Right lobe of liver (tissue), 6 donors: ENCODE results near the gene ZDHHC5. TPM values are rescaled to one million over a fixed set of nuclear protein-coding genes. Genes with fewer than 3 reads are reported as not detected.
A peak's percentile ranks its signal among the peaks of the same experiment; 100 is the strongest.
"Not testable (repeated sequence)": the region's sequence is repeated elsewhere in the genome, so short reads cannot be mapped to it uniquely, and the experiment has no call there.

Experiments
- ATAC-seq, 4 donors: fragments of 200-7000 bp; cut with Tn5 transposase; one replicate each; pipeline ENCODE4 v1.9.1; 2020; ENCODE audit warnings: mild to moderate bottlenecking in 4 of 4, moderate library complexity in 4 of 4
- DNase-seq, 3 donors: peaks; one replicate each; pipeline ENCODE4 v3.0.0-alpha.2; 2020
- H3K27ac ChIP-seq, 3 donors: fragments of 200-600 bp; one replicate each; pipeline ENCODE4 v1.8.0; 2022
- H3K27me3 ChIP-seq, 2 donors: fragments of 200-600 bp; one replicate each; pipeline ENCODE4 v1.8.0; 2022
- H3K36me3 ChIP-seq, 4 donors: fragments of 200-600 bp; sonication (generic) in 1 of 4; one replicate each; pipeline versions ENCODE4 v1.5.1 to v1.8.0; 2017 to 2022; ENCODE audit warnings: control low read depth in 1 of 4
- H3K4me1 ChIP-seq, 4 donors: fragments of 200-600 bp; sonication (generic) in 1 of 4; one replicate each; pipeline versions ENCODE4 v1.5.1 to v1.8.0; 2017 to 2022; ENCODE audit warnings: control low read depth in 1 of 4
- H3K4me3 ChIP-seq, 3 donors: fragments of 200-600 bp; one replicate each; pipeline ENCODE4 v1.8.0; 2022
- H3K9me3 ChIP-seq, 4 donors: fragments of 200-600 bp; sonication (generic) in 1 of 4; one replicate each; pipeline versions ENCODE4 v1.5.1 to v1.8.0; 2017 to 2022; ENCODE audit warnings: control low read depth in 1 of 4
- POLR2A ChIP-seq: fragments of 450-650 bp; IDR thresholded peaks from one replicate; pipeline ENCODE4 v1.6.1; 2017; ENCODE audit warnings: antibody characterized with exemption, mild to moderate bottlenecking
- WGBS: methylation state at CpG from one replicate; pipeline ENCODE4 v1.1.6; 2018; ENCODE audit warnings: low coverage, low lambda C conversion rate; ENCODE audit not compliant: insufficient coverage; ENCODE audit errors: missing lambda C conversion rate; 5-methylcytosine and 5-hydroxymethylcytosine counted together
- intact Hi-C, 2 donors: fragments of 100-400 bp; cut with DNase I; formaldehyde crosslinking; loops; one replicate each; pipeline versions ENCODE4 v1.11.2 to v1.14.1; 2022
- total RNA-seq, 6 experiments: library from RNA; depleted of rRNA in 2 of 6; stranded (reverse); fragments of >200 nt in 2 of 6; fragmentation: NEBNext Ultra II Directional in 3 of 6; extraction: Animal tissue kit (Norgen Biotek cat#: 25700) in 3 of 6; gene quantifications; one replicate each; pipeline versions ENCODE4 v1.1.0 to v1.2.4, GENCODE V29; 2016 to 2023
- TF ChIP-seq, protein P1 (sequence below), 4 donors: fragments of 200-600 bp in 3 of 4; fragments of 450-650 bp in 1 of 4; IDR thresholded peaks; one replicate each; pipeline versions ENCODE4 v1.5.1 to v1.8.0; 2016 to 2022; ENCODE audit warnings: antibody characterized with exemption in 4 of 4, mild to moderate bottlenecking in 2 of 4
- donor health status: DM: no; HTN: yes; CAD: no.
- donor health status: DM: no; HTN: no; CAD: no.
- donor health status: DM: no; HTN: no; CAD: no.
- donor health status: DM: no; HTN: yes; CAD: no.
- donor health status: DM: no; HTN: yes; CAD: no.

ZDHHC5 gene
- total RNA-seq, 6 experiments from 2014 or later, result 27.0 to 35.7 (median 33.6) TPM

GRCh38 chr11:57649826-57650738, 17.8 kb upstream of the ZDHHC5 start, which contains the start of gene YPEL4:
Gene YPEL4, minus strand, starts transcription at chr11:57649912. Its CDS starts 2,805 bp downstream, at chr11:57647107.
- peak; percentile 38 to 66 (median 45) for ATAC-seq
- DNase-seq, result peak in 1 of 3 donors; percentile 50
- H3K9me3 ChIP-seq, result no peaks in the 10 kb centered on the region
- TF ChIP-seq POLR2A, result no peak
- TF ChIP-seq, protein P1, sequence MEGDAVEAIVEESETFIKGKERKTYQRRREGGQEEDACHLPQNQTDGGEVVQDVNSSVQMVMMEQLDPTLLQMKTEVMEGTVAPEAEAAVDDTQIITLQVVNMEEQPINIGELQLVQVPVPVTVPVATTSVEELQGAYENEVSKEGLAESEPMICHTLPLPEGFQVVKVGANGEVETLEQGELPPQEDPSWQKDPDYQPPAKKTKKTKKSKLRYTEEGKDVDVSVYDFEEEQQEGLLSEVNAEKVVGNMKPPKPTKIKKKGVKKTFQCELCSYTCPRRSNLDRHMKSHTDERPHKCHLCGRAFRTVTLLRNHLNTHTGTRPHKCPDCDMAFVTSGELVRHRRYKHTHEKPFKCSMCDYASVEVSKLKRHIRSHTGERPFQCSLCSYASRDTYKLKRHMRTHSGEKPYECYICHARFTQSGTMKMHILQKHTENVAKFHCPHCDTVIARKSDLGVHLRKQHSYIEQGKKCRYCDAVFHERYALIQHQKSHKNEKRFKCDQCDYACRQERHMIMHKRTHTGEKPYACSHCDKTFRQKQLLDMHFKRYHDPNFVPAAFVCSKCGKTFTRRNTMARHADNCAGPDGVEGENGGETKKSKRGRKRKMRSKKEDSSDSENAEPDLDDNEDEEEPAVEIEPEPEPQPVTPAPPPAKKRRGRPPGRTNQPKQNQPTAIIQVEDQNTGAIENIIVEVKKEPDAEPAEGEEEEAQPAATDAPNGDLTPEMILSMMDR (IDR thresholded peaks at IDR 0.05), result no peak
- peaks cover 0 to 6% (median 0%) of the 10 kb centered on the region in 4 donors for H3K4me1 ChIP-seq
- whole genome bisulfite sequencing, result 12% methylated on average over 13 of the region's 15 CpGs
- intact Hi-C loops, result loop anchor here (10.0 kb wide), 2 partner anchors 185 to 305 kb away; partner anchors contain the start of gene RTN4RL2 (in 1 of the 2)
- no peak within 1 kb of the TSS for H3K27ac ChIP-seq
- H3K27me3 ChIP-seq, result peaks cover 0 to 11% of the 10 kb centered on the region in 2 donors
- no peaks in the 10 kb centered on the region for H3K36me3 ChIP-seq
- H3K4me3 ChIP-seq, result peak within 1 kb of the TSS in 1 of 3 donors; percentile 7

- Histone ChIP-seq H3K27me3 (peaks cover 0 to 11% of the 10 kb centered on the region in 2 donors), H3K4me3 (no peak overlapping the region), H3K4me1 (peaks cover 0 to 5% (median 0%) of the 10 kb centered on the region in 4 donors), H3K36me3 (no peaks in the 10 kb centered on the region), H3K27ac (no peak overlapping the region), H3K9me3 (no peaks in the 10 kb centered on the region)
- no peak for DNase-seq
- no peak for TF ChIP-seq POLR2A
- TF ChIP-seq, protein P1 (IDR thresholded peaks at IDR 0.05), result no peak
- intact Hi-C loops, result no loop called here
- WGBS, result 62% methylated on average over 5 of the region's 5 CpGs
- no peak for ATAC-seq
Observed at GRCh38 chr11:57650739-57651090, 17.2 kb upstream of the ZDHHC5 start.

DNA sequence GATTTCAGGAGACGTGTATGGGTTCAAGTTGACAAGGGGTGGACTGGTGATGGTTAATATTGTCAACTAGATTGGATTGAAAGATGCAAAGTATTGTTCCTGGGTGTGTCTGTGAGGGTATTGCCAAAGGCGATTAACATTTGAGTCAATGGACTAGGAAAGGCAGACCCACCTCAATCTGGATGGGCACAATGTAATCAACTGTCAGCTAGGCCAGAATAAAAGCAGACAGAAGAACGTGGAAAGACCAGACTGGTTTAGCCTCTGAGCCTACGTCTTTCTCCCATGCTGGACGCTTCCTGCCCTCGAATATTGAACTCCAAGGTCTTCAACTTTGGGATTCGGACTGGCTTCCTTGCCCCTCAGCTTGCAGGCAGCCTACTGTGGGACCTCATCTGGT, 16.5 kb upstream of the ZDHHC5 start:
- intact Hi-C loops, result no loop called here
- Histone ChIP-seq H3K27ac (no peak overlapping the region), H3K9me3 (no peaks in the 10 kb centered on the region), H3K4me1 (peaks cover 0 to 5% (median 0%) of the 10 kb centered on the region in 4 donors), H3K4me3 (no peak overlapping the region), H3K27me3 (peaks cover 0 to 7% of the 10 kb centered on the region in 2 donors), H3K36me3 (no peaks in the 10 kb centered on the region)
- DNase-seq, result no peak
- ATAC-seq, result no peak
- 61% methylated on average over 5 of the region's 7 CpGs for WGBS
- TF ChIP-seq, protein P1 (IDR thresholded peaks at IDR 0.05), result no peak
- no peak for TF ChIP-seq POLR2A

- H3K4me1 ChIP-seq, ATAC-seq, H3K4me3 ChIP-seq, H3K27me3 ChIP-seq, H3K36me3 ChIP-seq, H3K9me3 ChIP-seq, intact Hi-C loops, H3K27ac ChIP-seq, DNase-seq: not testable (repeated sequence)
- 61% methylated on average over 10 of the region's 14 CpGs for WGBS
Observed at GRCh38 chr11:57652230-57652629, 15.7 kb upstream of the ZDHHC5 start.

DNA sequence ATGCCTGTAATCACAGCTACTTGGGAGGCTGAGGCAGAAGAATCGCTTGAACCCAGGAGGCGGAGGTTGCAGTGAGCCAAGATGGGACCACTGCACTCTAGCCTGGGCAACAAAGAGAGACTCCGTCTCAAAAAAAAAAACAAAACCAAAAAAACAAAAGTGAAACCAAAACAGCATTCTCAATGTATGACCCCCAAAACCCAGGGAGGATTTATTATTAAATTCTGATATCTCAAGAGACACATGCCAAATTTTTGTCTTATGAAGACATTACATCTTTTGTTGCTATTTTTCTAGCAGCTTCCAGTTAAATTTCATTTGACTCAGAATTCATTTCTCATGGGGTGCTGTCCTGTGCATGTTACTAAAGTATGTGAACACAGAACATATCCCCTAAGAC, 15.3 kb upstream of the ZDHHC5 start:
- WGBS, result 67% methylated on average over 3 of the region's 3 CpGs
- no peak overlapping the region for H3K27ac ChIP-seq
- no peak for TF ChIP-seq POLR2A
- TF ChIP-seq, protein P1 (IDR thresholded peaks at IDR 0.05), result no peak
- intact Hi-C loops, result no loop called here
- no peak overlapping the region for H3K4me3 ChIP-seq
- no peak for DNase-seq
- no peaks in the 10 kb centered on the region for H3K27me3 ChIP-seq
- no peak for ATAC-seq
- no peaks in the 10 kb centered on the region for H3K4me1 ChIP-seq
- H3K9me3 ChIP-seq, result no peaks in the 10 kb centered on the region
- no peaks in the 10 kb centered on the region for H3K36me3 ChIP-seq
